Colonic mucosa (tissue), 4 donors: ENCODE results near the gene DGCR6L. TPM values are rescaled to one million over a fixed set of nuclear protein-coding genes. Genes with fewer than 3 reads are reported as not detected.
"Not testable (repeated sequence)": the region's sequence is repeated elsewhere in the genome, so short reads cannot be mapped to it uniquely, and the experiment has no call there.

Source experiments
- DNase-seq: peaks from one replicate; pipeline ENCODE4 v3.0.0-alpha.2; 2020
- H3K27ac ChIP-seq: fragments of 200-600 bp; one replicate; pipeline ENCODE4 v1.8.0; 2021
- H3K27me3 ChIP-seq: fragments of 200-600 bp; one replicate; pipeline ENCODE4 v1.8.0; 2021
- H3K36me3 ChIP-seq: fragments of 200-600 bp; one replicate; pipeline ENCODE4 v1.8.0; 2021
- H3K4me1 ChIP-seq: fragments of 200-600 bp; one replicate; pipeline ENCODE4 v1.8.0; 2021; ENCODE audit warnings: mild to moderate bottlenecking
- H3K4me3 ChIP-seq: fragments of 200-600 bp; one replicate; pipeline ENCODE4 v1.8.0; 2021
- H3K9ac ChIP-seq, 2 donors: one replicate each; pipeline ENCODE4 v1.7.0; 2013; ENCODE audit warnings: control low read depth in 2 of 2, low read depth in 2 of 2, low read length in 2 of 2
- H3K9me3 ChIP-seq: fragments of 200-600 bp; one replicate; pipeline ENCODE4 v1.8.0; 2021
- intact Hi-C: fragments of 100-400 bp; cut with DNase I; formaldehyde crosslinking; loops from one replicate; pipeline ENCODE4 v1.14.1; 2022
- total RNA-seq, 2 donors: library from RNA; stranded (reverse); fragmentation: NEBNext Ultra II Directional in 1 of 2; extraction: Animal tissue kit (Norgen Biotek cat#: 25700) in 1 of 2; gene quantifications; one replicate each; pipeline ENCODE4 v1.2.1, GENCODE V29; 2021
- TF ChIP-seq, protein P1 (sequence below): fragments of 200-600 bp; IDR thresholded peaks from one replicate; pipeline ENCODE4 v1.8.0; 2022; ENCODE audit warnings: antibody characterized with exemption, mild to moderate bottlenecking
- donor health status: healthy.
- donor health status: DM: no; HTN: no; CAD: no.
- donor health status: DM: no; HTN: no; CAD: no.

The DGCR6L gene
- total RNA-seq, 2 donors from 2014 or later, result 27.0 to 35.6 TPM

DNA sequence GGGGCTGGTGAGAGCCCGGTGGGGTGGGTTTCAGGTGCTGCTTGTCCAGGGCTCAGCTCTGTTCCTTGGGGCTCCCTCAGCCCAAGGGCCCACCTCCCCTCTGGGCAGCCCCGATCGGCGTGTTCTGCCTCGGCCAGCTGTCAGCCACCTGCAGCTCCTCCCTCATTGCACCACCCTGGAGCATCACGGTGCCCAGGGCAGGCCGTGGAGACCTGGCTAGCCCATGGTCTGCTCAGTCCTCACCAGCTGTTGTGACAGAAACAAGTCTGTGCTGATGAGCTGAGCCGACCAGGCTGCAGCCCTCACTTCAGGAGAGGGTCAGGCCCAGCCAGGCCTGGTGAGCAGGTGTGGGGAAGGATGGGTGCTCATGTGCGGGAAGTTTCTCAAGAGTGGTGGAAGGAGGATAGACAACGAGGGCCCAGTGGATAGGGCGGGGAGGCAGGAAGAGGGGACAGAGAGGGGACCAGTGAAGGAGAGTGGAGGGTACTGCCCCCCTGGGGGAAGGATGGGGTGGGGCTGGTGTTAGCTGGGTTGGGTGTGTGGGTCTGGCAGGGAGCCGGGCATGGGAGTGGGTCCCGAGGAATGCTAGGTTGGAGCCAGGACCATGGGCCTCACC is 35.3 kb downstream of the DGCR6L start:
- intact Hi-C loops, result loop anchor here (1.0 kb wide), 1 partner anchor 128 kb away; no protein-coding TSS in a partner anchor
- Histone ChIP-seq H3K9ac (no peak overlapping the region), H3K27ac (no peak overlapping the region), H3K9me3 (no peaks in the 10 kb centered on the region), H3K36me3 (no peaks in the 10 kb centered on the region), H3K27me3 (no peaks in the 10 kb centered on the region), H3K4me3 (no peak overlapping the region), H3K4me1 (no peaks in the 10 kb centered on the region)
- no peak for DNase-seq
- TF ChIP-seq, protein P1, sequence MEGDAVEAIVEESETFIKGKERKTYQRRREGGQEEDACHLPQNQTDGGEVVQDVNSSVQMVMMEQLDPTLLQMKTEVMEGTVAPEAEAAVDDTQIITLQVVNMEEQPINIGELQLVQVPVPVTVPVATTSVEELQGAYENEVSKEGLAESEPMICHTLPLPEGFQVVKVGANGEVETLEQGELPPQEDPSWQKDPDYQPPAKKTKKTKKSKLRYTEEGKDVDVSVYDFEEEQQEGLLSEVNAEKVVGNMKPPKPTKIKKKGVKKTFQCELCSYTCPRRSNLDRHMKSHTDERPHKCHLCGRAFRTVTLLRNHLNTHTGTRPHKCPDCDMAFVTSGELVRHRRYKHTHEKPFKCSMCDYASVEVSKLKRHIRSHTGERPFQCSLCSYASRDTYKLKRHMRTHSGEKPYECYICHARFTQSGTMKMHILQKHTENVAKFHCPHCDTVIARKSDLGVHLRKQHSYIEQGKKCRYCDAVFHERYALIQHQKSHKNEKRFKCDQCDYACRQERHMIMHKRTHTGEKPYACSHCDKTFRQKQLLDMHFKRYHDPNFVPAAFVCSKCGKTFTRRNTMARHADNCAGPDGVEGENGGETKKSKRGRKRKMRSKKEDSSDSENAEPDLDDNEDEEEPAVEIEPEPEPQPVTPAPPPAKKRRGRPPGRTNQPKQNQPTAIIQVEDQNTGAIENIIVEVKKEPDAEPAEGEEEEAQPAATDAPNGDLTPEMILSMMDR, result no peak

DNA sequence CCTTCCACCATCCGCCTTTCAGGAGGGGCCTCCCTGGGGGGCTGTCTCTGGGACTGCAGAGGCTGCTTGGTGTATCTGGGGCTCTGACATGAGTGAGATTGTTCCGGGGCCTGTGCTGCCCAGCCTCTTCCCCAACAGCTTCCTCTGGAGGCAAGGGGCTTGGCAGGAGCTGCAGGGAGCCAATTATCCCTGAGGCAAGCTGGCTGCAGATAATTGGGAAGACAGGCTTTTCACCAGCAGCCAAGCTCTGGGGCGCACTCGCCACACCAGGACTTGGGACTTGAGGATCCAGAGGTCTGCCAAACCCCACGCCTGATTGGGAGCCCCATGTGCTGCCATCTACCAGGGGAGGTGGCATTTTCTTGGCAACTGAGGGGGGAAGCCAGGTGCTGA is 36.2 kb downstream of the DGCR6L start:
- no peaks in the 10 kb centered on the region for H3K4me1 ChIP-seq
- no peak overlapping the region for H3K4me3 ChIP-seq
- H3K36me3 ChIP-seq, result no peaks in the 10 kb centered on the region
- no peak overlapping the region for H3K9ac ChIP-seq
- H3K27me3 ChIP-seq, result no peaks in the 10 kb centered on the region
- intact Hi-C loops, result no loop called here
- TF ChIP-seq, protein P1, result no peak
- no peak overlapping the region for H3K27ac ChIP-seq
- DNase-seq, result no peak
- no peaks in the 10 kb centered on the region for H3K9me3 ChIP-seq

DNA sequence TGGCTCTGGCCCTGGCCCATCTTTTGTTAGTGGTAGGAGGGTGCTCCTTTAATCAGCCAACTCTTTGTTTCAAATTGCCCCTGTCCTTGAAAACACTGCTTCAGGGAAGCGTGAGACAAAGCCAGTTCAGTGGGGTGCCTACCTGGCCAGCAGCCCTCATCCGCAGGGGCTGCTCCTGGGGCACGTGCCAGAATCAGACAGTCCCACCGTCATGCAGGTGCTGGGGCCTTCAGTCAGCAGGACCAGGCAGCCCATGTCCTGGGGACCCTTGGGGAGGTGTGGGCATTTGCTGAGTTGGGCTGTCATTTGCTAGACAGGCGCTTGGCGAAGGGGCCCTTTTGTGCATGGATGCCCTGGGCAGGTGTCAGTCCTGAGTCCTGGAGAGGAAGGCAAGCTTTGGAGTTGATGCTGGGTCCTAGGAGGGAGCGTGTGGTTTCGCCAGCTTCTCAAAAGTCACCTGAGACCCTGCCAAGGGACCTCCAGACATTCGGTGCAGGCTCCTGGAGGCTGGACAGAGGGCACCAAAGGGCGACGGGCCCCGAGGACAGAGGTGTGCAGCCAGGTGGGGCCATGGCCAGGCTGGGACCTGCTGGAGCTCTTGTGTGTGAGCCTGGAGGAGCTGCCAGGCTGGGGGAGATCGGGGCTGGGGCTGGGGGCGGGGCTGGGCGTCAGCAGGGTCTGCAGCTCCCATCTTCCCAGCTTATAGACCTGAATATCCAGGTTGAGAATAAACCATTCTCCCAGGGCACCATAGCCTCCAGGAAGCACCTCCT is 36.8 kb downstream of the DGCR6L start:
- intact Hi-C loops, result no loop called here
- H3K9ac ChIP-seq, result no peak overlapping the region
- no peaks in the 10 kb centered on the region for H3K36me3 ChIP-seq
- no peak overlapping the region for H3K4me3 ChIP-seq
- H3K9me3 ChIP-seq, result no peaks in the 10 kb centered on the region
- TF ChIP-seq, protein P1, result no peak
- no peaks in the 10 kb centered on the region for H3K4me1 ChIP-seq
- no peak for DNase-seq
- H3K27me3 ChIP-seq, result no peaks in the 10 kb centered on the region
- no peak overlapping the region for H3K27ac ChIP-seq

DNA sequence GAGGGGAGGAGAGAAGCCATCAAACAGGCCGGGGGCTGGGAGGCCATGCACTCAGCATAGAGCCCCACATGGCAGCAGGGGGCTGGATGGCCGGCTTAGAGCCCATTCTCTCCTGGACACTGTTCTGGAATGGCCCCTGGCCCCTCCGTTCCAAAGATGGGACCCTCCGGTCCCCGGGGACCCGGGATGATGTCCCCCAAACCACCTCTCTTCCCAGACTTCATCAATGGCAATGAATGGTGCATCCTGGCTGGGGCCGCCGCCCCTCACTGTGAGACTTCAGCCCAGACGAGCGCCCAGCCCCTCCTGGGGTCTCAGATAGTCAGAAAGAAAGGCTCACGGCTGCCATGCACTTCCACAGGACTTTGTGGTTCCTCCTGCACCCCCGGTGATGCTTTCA is 38.0 kb downstream of the DGCR6L start:
- no peak overlapping the region for H3K27ac ChIP-seq
- no peaks in the 10 kb centered on the region for H3K9me3 ChIP-seq
- no peak for DNase-seq
- intact Hi-C loops, result no loop called here
- H3K9ac ChIP-seq, result no peak overlapping the region
- TF ChIP-seq, protein P1, result no peak
- H3K4me3 ChIP-seq, result no peak overlapping the region
- no peaks in the 10 kb centered on the region for H3K36me3 ChIP-seq
- no peaks in the 10 kb centered on the region for H3K4me1 ChIP-seq
- H3K27me3 ChIP-seq, result no peaks in the 10 kb centered on the region

DNA sequence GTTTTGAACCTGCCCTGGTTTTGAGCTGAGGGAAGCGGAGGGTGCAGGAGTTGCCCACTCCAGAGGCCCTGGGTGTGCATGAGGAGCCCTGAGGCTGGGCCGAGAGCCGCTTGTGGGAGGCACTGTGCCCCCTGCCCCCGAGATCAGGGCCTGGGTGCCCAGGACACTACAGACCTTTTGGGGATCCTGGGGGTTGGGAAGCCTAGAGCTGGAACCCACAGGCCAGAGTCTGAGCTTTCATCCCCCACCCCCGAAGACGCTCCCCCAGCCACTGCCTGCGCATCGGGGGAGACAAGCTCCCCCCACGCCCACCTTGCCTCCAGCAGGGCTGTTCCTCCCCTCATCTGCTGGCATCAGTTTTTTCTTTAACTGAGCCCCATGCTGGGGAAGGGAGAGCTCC is 38.4 kb downstream of the DGCR6L start:
- H3K4me1 ChIP-seq, H3K27me3 ChIP-seq, intact Hi-C loops, H3K4me3 ChIP-seq, H3K36me3 ChIP-seq, H3K9ac ChIP-seq, H3K27ac ChIP-seq, DNase-seq, H3K9me3 ChIP-seq: not testable (repeated sequence)

DNA sequence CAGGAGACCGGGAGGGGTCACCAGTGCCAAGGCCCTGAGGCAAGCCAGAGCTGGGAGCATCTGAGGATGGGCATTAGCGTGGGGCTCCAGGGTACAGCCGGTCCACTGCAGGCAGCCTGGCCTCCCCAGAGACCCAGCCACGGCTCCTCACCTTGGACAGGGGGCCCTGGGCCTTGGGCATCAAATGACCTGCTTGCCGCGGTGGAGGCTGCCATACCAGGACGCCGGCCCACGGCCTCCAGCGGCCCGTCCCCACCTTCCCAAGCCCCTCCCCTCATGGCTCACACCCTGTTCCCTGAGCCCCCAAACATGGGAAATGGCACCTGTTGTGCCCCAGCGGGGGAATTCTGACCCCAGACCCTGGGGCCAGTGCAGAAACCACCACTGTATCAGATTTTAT is 39.0 kb downstream of the DGCR6L start:
- no peak overlapping the region for H3K27ac ChIP-seq
- no peak overlapping the region for H3K9ac ChIP-seq
- TF ChIP-seq, protein P1, result no peak
- H3K4me1 ChIP-seq, result no peaks in the 10 kb centered on the region
- DNase-seq, result no peak
- H3K4me3 ChIP-seq, result no peak overlapping the region
- no peaks in the 10 kb centered on the region for H3K36me3 ChIP-seq
- H3K27me3 ChIP-seq, result no peaks in the 10 kb centered on the region
- no peaks in the 10 kb centered on the region for H3K9me3 ChIP-seq
- intact Hi-C loops, result no loop called here

DNA sequence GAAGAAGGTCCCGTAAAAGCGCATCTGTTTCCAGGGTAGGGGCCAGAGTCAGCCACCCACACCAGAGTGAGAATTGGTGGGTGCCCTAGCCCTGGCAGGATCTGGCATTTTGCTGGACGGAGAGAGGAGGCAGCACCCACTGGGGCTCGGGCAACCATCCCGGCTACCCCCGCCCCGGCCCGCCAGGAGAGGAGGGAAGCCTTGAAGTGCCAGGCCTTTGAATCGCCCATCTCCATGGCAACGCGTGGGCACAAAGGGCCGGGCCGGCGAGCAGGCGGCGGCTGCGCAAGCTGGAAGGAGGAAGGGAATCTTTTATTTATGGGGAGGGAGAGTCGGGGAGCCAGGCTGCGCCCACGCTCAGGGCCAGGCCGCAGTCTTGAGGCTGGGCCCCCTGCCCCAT is 39.7 kb downstream of the DGCR6L start:
- H3K27ac ChIP-seq, H3K36me3 ChIP-seq, H3K4me3 ChIP-seq, H3K4me1 ChIP-seq, H3K27me3 ChIP-seq, intact Hi-C loops, H3K9me3 ChIP-seq, DNase-seq, H3K9ac ChIP-seq: not testable (repeated sequence)
